B cell (primary cell): Measurements from ENCODE around the gene TPRG1L. TPM values are rescaled to one million over a fixed set of nuclear protein-coding genes. Genes with fewer than 3 reads are reported as not detected.
A peak's percentile ranks its signal among the peaks of the same experiment; 100 is the strongest.

Experiments
- ATAC-seq: fragments of 200-7000 bp; cut with Tn5 transposase; one replicate; pipeline ENCODE4 v1.10.0; 2021; ENCODE audit warnings: low read depth, mild to moderate bottlenecking, moderate number of reproducible peaks, moderate library complexity
- CTCF ChIA-PET: fragments of 350-600 bp; sonication (Branson Sonifier 250); formaldehyde crosslinking; loops from one replicate; lab custom pipeline; 2021; ENCODE audit warnings: antibody characterized with exemption, inconsistent platforms; lab: Charles Lee
- POLR2A ChIA-PET: fragments of 350-600 bp; sonication (Branson Sonifier 250); formaldehyde crosslinking; loops from one replicate; lab custom pipeline; 2021; ENCODE audit warnings: antibody characterized with exemption; lab: Charles Lee
- DNase-seq: peaks from one replicate; pipeline ENCODE4 v3.0.0; 2013
- H2AFZ ChIP-seq: 2 replicates; pipeline ENCODE4 v1.6.1; 2012; ENCODE audit warnings: mild to moderate bottlenecking, low read depth, low read length; ENCODE audit not compliant: insufficient read depth, poor library complexity, severe bottlenecking
- H3K27ac ChIP-seq, 2 donors: 1 replicate in 1 of 2; 2 replicates in 1 of 2; pipeline ENCODE4 v1.5.1; 2012 to 2013; ENCODE audit warnings: low read length in 2 of 2, mild to moderate bottlenecking in 2 of 2, moderate library complexity in 1 of 2
- H3K27me3 ChIP-seq, 4 experiments: fragments of 200-600 bp in 1 of 4; sonication (generic) in 1 of 4; replicated peaks in 1 of 4; 1 replicate in 2 of 4; 2 replicates in 2 of 4; pipeline versions ENCODE4 v1.6.1 to v1.7.0; 2013 to 2016; ENCODE audit warnings: low read length in 3 of 4, mild to moderate bottlenecking in 2 of 4, mixed read lengths in 1 of 4, moderate library complexity in 1 of 4; ENCODE audit not compliant: insufficient read depth in 4 of 4, control insufficient read depth in 3 of 4; ENCODE audit errors: control extremely low read depth in 1 of 4
- H3K36me3 ChIP-seq, 2 experiments: replicated peaks in 1 of 2; 1 replicate in 1 of 2; 2 replicates in 1 of 2; pipeline versions ENCODE4 v1.6.1 to v1.7.1; 2013; ENCODE audit warnings: low read length in 1 of 2; ENCODE audit not compliant: insufficient read depth in 2 of 2, control insufficient read depth in 1 of 2; ENCODE audit errors: control extremely low read depth in 1 of 2, extremely low read depth in 1 of 2
- H3K4me1 ChIP-seq, 2 donors: fragments of 200-600 bp in 1 of 2; sonication (generic) in 1 of 2; 1 replicate in 1 of 2; 2 replicates in 1 of 2; pipeline versions ENCODE4 v1.5.1 to v1.6.1; 2013 to 2017; ENCODE audit warnings: low read length in 2 of 2; ENCODE audit not compliant: control insufficient read depth in 2 of 2, insufficient read depth in 2 of 2
- H3K4me2 ChIP-seq: replicated peaks from 2 replicates; pipeline ENCODE3; 2012; ENCODE audit warnings: mild to moderate bottlenecking, low read depth, low read length; ENCODE audit not compliant: poor library complexity, severe bottlenecking
- H3K4me3 ChIP-seq, 5 experiments: fragments of 200-600 bp in 1 of 5; sonication (generic) in 1 of 5; 1 replicate in 3 of 5; 2 replicates in 2 of 5; pipeline versions ENCODE4 v1.5.1 to v1.7.0; 2011 to 2016; ENCODE audit warnings: low read length in 4 of 5, mild to moderate bottlenecking in 4 of 5, low read depth in 2 of 5, control low read depth in 1 of 5, moderate library complexity in 1 of 5; ENCODE audit not compliant: insufficient read depth in 1 of 5; ENCODE audit errors: control extremely low read depth in 1 of 5, extremely low read depth in 1 of 5
- H3K79me2 ChIP-seq: fragments of 200-600 bp; sonication (generic); one replicate; pipeline ENCODE4 v1.6.0; 2016; ENCODE audit warnings: low read length; ENCODE audit not compliant: control insufficient read depth, insufficient read depth
- H3K9ac ChIP-seq: fragments of 200-600 bp; sonication (generic); 2 replicates; pipeline ENCODE4 v1.6.1; 2017; ENCODE audit warnings: mild to moderate bottlenecking, low read length, moderate library complexity
- H3K9me3 ChIP-seq, 3 donors: one replicate each; pipeline versions ENCODE4 v1.6.1 to v1.7.1; 2013; ENCODE audit warnings: low read length in 2 of 3; ENCODE audit not compliant: control insufficient read depth in 2 of 3, insufficient read depth in 1 of 3; ENCODE audit errors: control extremely low read depth in 1 of 3
- H4K20me1 ChIP-seq: 2 replicates; pipeline ENCODE4 v1.6.0; 2012; ENCODE audit warnings: mild to moderate bottlenecking, low read length; ENCODE audit not compliant: insufficient read depth, control insufficient read depth, poor library complexity, severe bottlenecking
- H3K27ac Mint-ChIP-seq: one replicate; pipeline ENCODE4 v1.8.0; 2021; ENCODE audit warnings: mixed read lengths
- H3K27me3 Mint-ChIP-seq: one replicate; pipeline ENCODE4 v1.8.0; 2021; ENCODE audit warnings: mixed read lengths
- H3K4me1 Mint-ChIP-seq: one replicate; pipeline ENCODE4 v1.8.0; 2021; ENCODE audit warnings: mixed read lengths
- H3K4me3 Mint-ChIP-seq: one replicate; pipeline ENCODE4 v1.8.0; 2021; ENCODE audit warnings: mixed read lengths
- H3K9me3 Mint-ChIP-seq: one replicate; pipeline ENCODE4 v1.8.0; 2022; ENCODE audit warnings: mixed read lengths; ENCODE audit not compliant: insufficient read depth
- EZH2 ChIP-seq: IDR thresholded peaks from 2 replicates; pipeline ENCODE4 v1.6.1; 2012; ENCODE audit warnings: borderline replicate concordance, low read depth, mild to moderate bottlenecking, moderate library complexity, low read length; ENCODE audit not compliant: insufficient read depth, poor library complexity, severe bottlenecking
- WGBS: methylation state at CpG from one replicate; pipeline ENCODE4 v1.1.5; 2013; ENCODE audit warnings: missing lambda C conversion rate; ENCODE audit not compliant: insufficient coverage; 5-methylcytosine and 5-hydroxymethylcytosine counted together
- intact Hi-C: fragments of 100-400 bp; cut with micrococcal nuclease; formaldehyde crosslinking; loops from one replicate; pipeline ENCODE4 v1.10.0; 2022
- polyA plus RNA-seq: library from polyadenylated mRNA; depleted of rRNA; stranded (reverse); fragments of >200 nt; gene quantifications from 2 replicates; pipeline ENCODE4 v1.2.3, GENCODE V29; 2012
- total RNA-seq, 2 donors: library from RNA; stranded (reverse); fragments of 120-200 nt in 1 of 2; gene quantifications; 1 replicate in 1 of 2; 2 replicates in 1 of 2; pipeline versions ENCODE4 v1.2.3 to v1.2.4, GENCODE V29; 2013 to 2022
- TF ChIP-seq, protein P1 (sequence below): fragments of 200-600 bp; IDR thresholded peaks from one replicate; pipeline ENCODE4 v1.8.0; 2022; ENCODE audit warnings: antibody characterized with exemption, mild to moderate bottlenecking

The TPRG1L gene
- total and polyA plus RNA-seq, 2 donors (not counting 1 experiment from before 2014, with no cell fraction given) = 19.5 to 48.6 TPM

DNA sequence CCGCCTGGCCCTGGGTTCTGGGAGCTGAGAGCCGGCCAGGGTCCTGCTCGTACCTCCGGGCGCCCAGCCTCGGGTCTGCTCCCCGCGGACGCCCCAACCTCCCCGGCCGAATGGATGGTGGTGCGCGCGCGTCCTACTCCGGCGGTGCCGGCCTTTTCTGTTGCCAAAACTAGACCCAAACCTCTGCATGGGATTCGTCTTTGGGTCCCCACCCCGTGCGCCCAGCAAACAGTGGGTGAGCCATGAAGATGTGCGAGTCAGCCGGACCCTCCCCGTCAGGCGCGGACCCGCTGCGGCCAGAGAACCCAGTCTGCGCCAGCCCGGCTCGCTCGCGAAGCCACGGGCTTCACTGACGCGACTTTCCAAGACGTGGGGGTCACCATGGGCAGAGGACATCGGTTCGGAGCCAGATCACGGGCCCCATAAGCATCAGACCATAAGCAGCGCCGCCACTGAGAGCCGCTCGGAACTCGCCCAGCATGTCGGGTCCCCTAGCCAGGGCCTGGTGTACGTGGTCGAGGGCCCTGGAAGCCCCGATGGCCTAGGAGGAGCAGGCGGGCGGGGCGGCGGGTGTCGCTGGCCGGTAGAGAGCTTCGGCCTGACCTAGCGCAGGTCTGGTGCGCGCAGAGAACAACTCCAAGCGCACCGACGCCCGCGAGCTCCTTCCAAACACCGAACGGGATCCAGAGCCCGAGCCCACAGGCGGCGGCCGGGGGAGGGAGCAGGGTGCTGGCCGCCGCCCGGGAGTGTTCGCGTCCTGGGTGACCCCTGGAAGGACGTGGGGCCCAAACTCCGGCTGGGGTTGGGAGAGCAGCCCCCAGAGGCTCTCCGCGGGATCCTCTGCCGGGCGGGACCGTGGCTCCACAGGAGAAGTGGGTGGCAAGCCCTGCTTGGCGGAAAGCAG lies 26.5 kb downstream of the TPRG1L start:
- peak overlapping the region; percentile 56 for H3K27ac Mint-ChIP-seq
- intact Hi-C loops = loop anchor here (2.0 to 10.0 kb wide), 3 partner anchors 16 to 254 kb away; partner anchors contain the start of gene C1orf174
- ChIA-PET POLR2A (interaction anchor here (2.8 kb wide), 1 partner anchor 16 kb away, joined by 11 read pairs; no protein-coding TSS in a partner anchor), CTCF (interaction anchor here (0.8 to 2.2 kb wide), 5 partner anchors 14 to 73 kb away, joined by 3 to 5 read pairs (median 3); no protein-coding TSS in a partner anchor)
- Histone ChIP-seq H3K36me3 (peaks cover 0 to 10% of the 10 kb centered on the region in 2 experiments), H3K4me1 (peaks cover 43 to 47% of the 10 kb centered on the region in 2 donors), H3K9ac (peak overlapping the region; percentile 94), H2AFZ (peak overlapping the region; percentile 56), H4K20me1 (no peaks in the 10 kb centered on the region), H3K4me2 (peak overlapping the region; percentile 97), H3K9me3 (peaks cover 0 to 27% (median 0%) of the 10 kb centered on the region in 3 donors), H3K4me3 (peak overlapping the region in 4 of 5 experiments; percentile 7 to 79 (median 50)), H3K27ac (no peak overlapping the region), H3K79me2 (peaks cover 13% of the 10 kb centered on the region), H3K27me3 (peaks cover 0 to 42% (median 26%) of the 10 kb centered on the region in 4 experiments)
- no peaks in the 10 kb centered on the region for H3K9me3 Mint-ChIP-seq
- peaks cover 38% of the 10 kb centered on the region for H3K4me1 Mint-ChIP-seq
- H3K4me3 Mint-ChIP-seq = peak overlapping the region; percentile 79
- DNase-seq = peak; percentile 69
- H3K27me3 Mint-ChIP-seq = peaks cover 32% of the 10 kb centered on the region
- TF ChIP-seq, protein P1, sequence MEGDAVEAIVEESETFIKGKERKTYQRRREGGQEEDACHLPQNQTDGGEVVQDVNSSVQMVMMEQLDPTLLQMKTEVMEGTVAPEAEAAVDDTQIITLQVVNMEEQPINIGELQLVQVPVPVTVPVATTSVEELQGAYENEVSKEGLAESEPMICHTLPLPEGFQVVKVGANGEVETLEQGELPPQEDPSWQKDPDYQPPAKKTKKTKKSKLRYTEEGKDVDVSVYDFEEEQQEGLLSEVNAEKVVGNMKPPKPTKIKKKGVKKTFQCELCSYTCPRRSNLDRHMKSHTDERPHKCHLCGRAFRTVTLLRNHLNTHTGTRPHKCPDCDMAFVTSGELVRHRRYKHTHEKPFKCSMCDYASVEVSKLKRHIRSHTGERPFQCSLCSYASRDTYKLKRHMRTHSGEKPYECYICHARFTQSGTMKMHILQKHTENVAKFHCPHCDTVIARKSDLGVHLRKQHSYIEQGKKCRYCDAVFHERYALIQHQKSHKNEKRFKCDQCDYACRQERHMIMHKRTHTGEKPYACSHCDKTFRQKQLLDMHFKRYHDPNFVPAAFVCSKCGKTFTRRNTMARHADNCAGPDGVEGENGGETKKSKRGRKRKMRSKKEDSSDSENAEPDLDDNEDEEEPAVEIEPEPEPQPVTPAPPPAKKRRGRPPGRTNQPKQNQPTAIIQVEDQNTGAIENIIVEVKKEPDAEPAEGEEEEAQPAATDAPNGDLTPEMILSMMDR = no peak
- peak; percentile 99 for TF ChIP-seq EZH2
- no peak for ATAC-seq
- WGBS = 10% methylated on average over 83 of the region's 83 CpGs
